ENCODE measurements around the gene GOLGB1. TPM values are rescaled to one million over a fixed set of nuclear protein-coding genes. Genes with fewer than 3 reads are reported as not detected.

The GOLGB1 gene
- total and polyA plus RNA-seq, 2 donors (not counting 3 experiments of a cell fraction or from before 2014, with no cell fraction given): 7.4 to 42.7 TPM

GRCh38 chr3:121730940-121731687 lies 18.4 kb downstream of the GOLGB1 start:
- H3K9me3 ChIP-seq (replicated peaks; ENCODE audit: control insufficient read depth, insufficient read depth, low read length): no peaks in the 10 kb centered on the region
- no TSS peak for BruUV-seq (replicated peaks)
- ChIA-PET CTCF (no interaction called here), POLR2A (no interaction called here)
- no peak overlapping the region for H2AFZ ChIP-seq (ENCODE audit: low read depth, low read length)
- H3K27ac ChIP-seq (ENCODE audit: insufficient read depth, low read depth, low read length): no peak overlapping the region
- H3K9me1 ChIP-seq (replicated peaks; ENCODE audit: control insufficient read depth, extremely low read depth, insufficient read depth, low read length): no peaks in the 10 kb centered on the region
- peaks cover 27% of the 10 kb centered on the region for H3K79me2 ChIP-seq (ENCODE audit: control insufficient read depth, insufficient read depth, low read length)
- dilution Hi-C loops (cut with MboI; ENCODE audit: extremely low pct_ligation_motif_present, low sequenced_read_pairs) (no loop called here), intact Hi-C loops (cut with micrococcal nuclease) (no loop called here)
- DNase-seq (ENCODE audit: low read depth, low spot score) (no peak), FAIRE-seq (no peak)
- H3K4me1 ChIP-seq (ENCODE audit: control insufficient read depth, extremely low read depth, insufficient read depth, low read length): no peaks in the 10 kb centered on the region
- H3K27me3 ChIP-seq (ENCODE audit: control insufficient read depth in 2 of 2, insufficient read depth in 2 of 2, low read length in 2 of 2): no peaks in the 10 kb centered on the region
- H3K9ac ChIP-seq (replicated peaks; ENCODE audit: extremely low read depth, insufficient read depth, low read length): no peak overlapping the region
- no peak overlapping the region for H3K4me3 ChIP-seq (replicated peaks in 1 of 3; ENCODE audit: insufficient read depth in 1 of 3, low read depth in 1 of 3, low read length in 3 of 3)
- peaks cover 4% of the 10 kb centered on the region for H4K20me1 ChIP-seq (replicated peaks; ENCODE audit: control insufficient read depth, extremely low read depth, insufficient read depth, low read length)
- peaks cover 1 to 4% of the 10 kb centered on the region in 2 experiments for H3K36me3 ChIP-seq (ENCODE audit: control insufficient read depth in 2 of 2, extremely low read depth in 1 of 2, insufficient read depth in 2 of 2, low read length in 2 of 2)
- TF ChIP-seq EZH2 (IDR thresholded peaks at IDR 0.05; ENCODE audit: borderline replicate concordance, low read depth, low read length, severe bottlenecking) (no peak), POLR2A (IDR thresholded peaks at IDR 0.05; ENCODE audit: low read depth, low read length) (no peak), FOS (IDR thresholded peaks at IDR 0.05; ENCODE audit: borderline replicate concordance, insufficient read depth, low read length) (no peak), GATA2 (IDR thresholded peaks at IDR 0.05; ENCODE audit: insufficient read depth, insufficient read length, low read depth, low read length) (no peak), POLR2AphosphoS5 (IDR thresholded peaks at IDR 0.05; ENCODE audit: insufficient read depth, low read depth, low read length) (no peak), CTCF (IDR thresholded peaks at IDR 0.05; ENCODE audit: extremely low read depth in 1 of 2, insufficient read depth in 1 of 2, low read depth in 1 of 2, low read length in 2 of 2) (no peak), JUN (IDR thresholded peaks at IDR 0.05; ENCODE audit: borderline replicate concordance, insufficient read depth, insufficient read length, low read depth) (no peak), MYC (IDR thresholded peaks at IDR 0.05; ENCODE audit: low read depth, low read length) (no peak)
- no peak overlapping the region for H3K4me2 ChIP-seq (ENCODE audit: insufficient read depth, low read length)
